Nephron progenitor cell (in vitro differentiated cells): ENCODE data around the gene STK17B.
A peak's percentile ranks its signal among the peaks of the same experiment; 100 is the strongest.

Source experiments
- DNase-seq: peaks from one replicate; pipeline ENCODE4 v3.0.0; 2021
- H3K27ac Mint-ChIP-seq: 2 replicates; pipeline ENCODE4 v1.8.0; 2021; ENCODE audit warnings: mild to moderate bottlenecking, moderate library complexity, mixed read lengths
- H3K27me3 Mint-ChIP-seq: 2 replicates; pipeline ENCODE4 v1.8.0; 2021; ENCODE audit warnings: mild to moderate bottlenecking, low read depth, mixed read lengths; ENCODE audit not compliant: poor library complexity
- H3K36me3 Mint-ChIP-seq: 2 replicates; pipeline ENCODE4 v1.8.0; 2021; ENCODE audit warnings: low read depth, mixed read lengths
- H3K4me1 Mint-ChIP-seq: 2 replicates; pipeline ENCODE4 v1.8.0; 2021; ENCODE audit warnings: mixed read lengths
- H3K4me3 Mint-ChIP-seq: 2 replicates; pipeline ENCODE4 v1.8.0; 2021; ENCODE audit warnings: mild to moderate bottlenecking, moderate library complexity, mixed read lengths
- H3K9me3 Mint-ChIP-seq: 2 replicates; pipeline ENCODE4 v1.8.0; 2021; ENCODE audit warnings: mild to moderate bottlenecking, moderate library complexity, mixed read lengths
- CTCF ChIP-seq: fragments of 200-600 bp; sonication (generic); IDR thresholded peaks from 2 replicates; pipeline ENCODE4 v1.5.0; 2021; ENCODE audit warnings: antibody characterized with exemption

The STK17B gene

GRCh38 chr2:196117214-196117705, 54.1 kb downstream of the STK17B start:
- Mint-ChIP-seq H3K36me3 (no peaks in the 10 kb centered on the region), H3K4me1 (peaks cover 20% of the 10 kb centered on the region), H3K27me3 (no peaks in the 10 kb centered on the region), H3K27ac (no peak overlapping the region), H3K9me3 (peaks cover 5% of the 10 kb centered on the region), H3K4me3 (no peak overlapping the region)
- DNase-seq: no peak
- TF ChIP-seq CTCF: no peak

GRCh38 chr2:196113061-196113974, 58.1 kb downstream of the STK17B start:
- DNase-seq: no peak
- Mint-ChIP-seq H3K27me3 (no peaks in the 10 kb centered on the region), H3K4me1 (peaks cover 26% of the 10 kb centered on the region)

GRCh38 chr2:196112418-196113034, 58.9 kb downstream of the STK17B start:
- Mint-ChIP-seq H3K36me3 (no peaks in the 10 kb centered on the region), H3K27ac (peak overlapping the region; percentile 93), H3K27me3 (no peaks in the 10 kb centered on the region), H3K4me1 (peaks cover 33% of the 10 kb centered on the region), H3K4me3 (no peak overlapping the region), H3K9me3 (no peaks in the 10 kb centered on the region)
- no peak for TF ChIP-seq CTCF
- peak; percentile 17 for DNase-seq

More at GRCh38 chr2:196113061-196113974, 58.1 kb downstream of the STK17B start:
- Mint-ChIP-seq H3K9me3 (no peaks in the 10 kb centered on the region), H3K4me3 (no peak overlapping the region), H3K36me3 (no peaks in the 10 kb centered on the region), H3K27ac (peak overlapping the region; percentile 92)
- no peak for TF ChIP-seq CTCF

- Mint-ChIP-seq H3K36me3 (no peaks in the 10 kb centered on the region), H3K9me3 (no peaks in the 10 kb centered on the region), H3K27me3 (no peaks in the 10 kb centered on the region), H3K4me3 (no peak overlapping the region), H3K4me1 (peaks cover 41% of the 10 kb centered on the region), H3K27ac (no peak overlapping the region)
- no peak for TF ChIP-seq CTCF
- DNase-seq: no peak
Measured at GRCh38 chr2:196108604-196109003, 62.8 kb downstream of the STK17B start.

GRCh38 chr2:196105951-196106350, 65.4 kb downstream of the STK17B start:
- H3K4me1 Mint-ChIP-seq: peaks cover 32% of the 10 kb centered on the region
- H3K36me3 Mint-ChIP-seq: no peaks in the 10 kb centered on the region
- no peaks in the 10 kb centered on the region for H3K27me3 Mint-ChIP-seq
- no peak overlapping the region for H3K27ac Mint-ChIP-seq
- no peaks in the 10 kb centered on the region for H3K9me3 Mint-ChIP-seq
- no peak overlapping the region for H3K4me3 Mint-ChIP-seq
- no peak for TF ChIP-seq CTCF
- DNase-seq: no peak
